GM18498 (cell line): ENCODE results near the gene PRKAG2.
"Not testable (repeated sequence)": the region's sequence is repeated elsewhere in the genome, so short reads cannot be mapped to it uniquely, and the experiment has no call there.

Experiments used
- ATAC-seq: cut with Tn5 transposase; IDR thresholded peaks from one replicate; pipeline ENCODE4 v1.9.1; 2021; ENCODE audit warnings: mild to moderate bottlenecking, moderate library complexity; ENCODE audit not compliant: unreplicated experiment

PRKAG2 gene

GRCh38 chr7:151806204-151806603, 70.7 kb downstream of the PRKAG2 start:
- no peak for ATAC-seq

- no peak for ATAC-seq
These were observed 71.7 kb downstream of the PRKAG2 start for GRCh38 chr7:151805191-151805590.

DNA sequence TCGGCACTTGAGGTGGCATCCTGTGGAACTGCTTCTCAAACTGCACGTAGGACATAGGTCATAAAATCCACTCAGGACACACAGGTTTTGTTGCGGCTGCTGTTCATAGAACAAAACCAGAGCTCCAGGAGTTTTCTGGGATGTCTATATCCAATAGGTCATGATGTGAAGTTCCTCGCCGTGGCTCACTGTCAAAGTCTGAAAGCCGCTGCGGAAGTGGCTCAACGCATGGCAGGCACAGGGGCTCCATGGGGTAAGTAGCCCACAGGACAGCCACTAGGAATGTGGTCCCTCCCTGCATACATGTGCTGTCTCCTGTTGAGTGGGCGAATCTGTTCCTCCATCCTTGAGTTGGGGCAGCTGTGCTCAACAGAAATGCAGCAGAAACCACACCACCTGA, 72.2 kb downstream of the PRKAG2 start:
- no peak for ATAC-seq

DNA sequence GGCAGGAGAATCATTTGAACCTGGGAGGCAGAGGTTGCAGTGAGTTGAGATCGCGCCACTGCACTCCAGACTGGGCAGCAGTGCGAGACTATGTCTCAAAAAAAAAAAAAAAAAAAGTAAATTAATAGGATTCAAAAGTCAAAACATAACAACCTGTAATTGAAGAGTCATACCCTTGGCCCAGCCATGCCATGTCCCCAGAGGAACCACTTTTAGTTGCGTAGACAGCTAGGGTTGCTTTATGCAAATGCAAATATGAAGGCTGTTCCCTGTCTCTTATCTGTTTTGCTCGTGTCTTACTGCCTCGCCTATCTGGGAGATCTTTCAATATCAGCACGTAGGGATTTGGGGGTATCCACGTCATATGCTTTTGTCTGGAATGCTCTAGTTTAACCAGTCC, 73.1 kb downstream of the PRKAG2 start:
- no peak for ATAC-seq

DNA sequence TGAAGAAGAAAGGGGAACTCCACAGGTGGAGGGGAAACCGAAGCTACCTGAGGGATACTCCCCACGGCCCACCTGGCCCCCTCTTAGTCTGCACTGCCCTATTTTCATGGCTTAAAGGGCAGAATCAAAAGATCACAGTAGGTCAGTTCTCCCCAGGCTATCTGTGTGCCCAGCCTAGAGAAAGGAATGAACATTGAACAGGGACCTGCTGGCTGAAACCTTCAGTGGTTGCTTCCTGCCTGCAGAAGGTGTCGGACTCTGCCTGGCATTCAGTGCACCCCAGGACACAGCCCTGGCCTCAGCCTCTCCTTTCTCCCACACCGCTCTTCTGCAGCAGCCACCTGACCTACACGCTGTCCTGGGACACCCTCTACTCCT, 74.5 kb downstream of the PRKAG2 start:
- no peak for ATAC-seq

DNA sequence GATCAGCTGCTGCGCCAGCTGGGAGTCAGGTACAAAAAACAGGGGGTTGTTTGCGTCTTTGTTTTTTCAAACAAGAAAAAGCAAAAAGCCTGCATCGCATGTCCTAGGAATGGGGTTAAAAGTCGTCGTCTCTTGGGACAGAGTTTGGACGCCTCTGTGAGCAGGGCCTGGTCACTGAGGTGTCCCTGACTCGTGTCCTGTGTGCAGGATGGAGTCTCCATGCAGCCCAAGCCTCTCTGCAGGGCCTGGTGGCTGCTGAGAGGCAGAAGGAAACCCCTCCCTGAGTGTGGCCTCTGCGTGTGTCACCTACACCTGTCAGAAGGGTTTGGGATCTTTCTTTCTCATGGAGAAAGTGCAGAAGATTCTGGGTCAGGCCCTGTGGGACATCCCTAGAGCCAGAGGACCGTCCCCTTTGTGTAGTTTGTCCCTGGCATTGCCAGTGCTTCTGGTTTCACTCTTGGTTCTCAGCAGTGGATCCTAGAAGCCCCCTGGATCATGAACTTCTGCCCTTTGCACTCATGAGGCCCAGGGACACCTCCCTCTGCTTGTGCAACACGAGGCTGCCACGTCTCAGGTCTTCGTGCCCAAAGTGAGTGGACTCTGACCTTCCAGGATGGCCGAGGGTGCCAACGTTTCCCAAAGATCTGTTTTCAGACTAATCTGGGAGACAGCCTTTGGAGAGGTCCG, 75.0 kb downstream of the PRKAG2 start:
- ATAC-seq, result no peak

DNA sequence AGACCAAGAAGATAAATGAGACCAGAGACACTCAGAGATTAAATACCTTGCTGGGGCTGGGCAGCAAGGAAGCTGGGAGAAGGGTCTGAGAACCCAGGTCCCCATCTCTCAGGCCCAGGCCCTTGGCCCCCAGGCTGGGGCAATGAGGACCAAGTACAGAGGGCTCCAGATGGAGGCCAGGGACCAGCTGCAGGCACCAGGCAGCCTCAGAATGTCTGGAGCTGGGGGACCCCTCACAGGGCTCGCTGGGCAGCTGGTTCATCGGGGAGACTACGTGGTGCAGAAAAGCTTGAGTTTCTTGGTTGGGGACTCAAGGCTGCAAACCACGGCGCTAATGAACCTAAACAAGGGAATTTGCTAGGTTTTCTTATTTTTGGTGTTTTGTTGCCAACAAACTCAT, 75.6 kb downstream of the PRKAG2 start:
- ATAC-seq, result no peak

DNA sequence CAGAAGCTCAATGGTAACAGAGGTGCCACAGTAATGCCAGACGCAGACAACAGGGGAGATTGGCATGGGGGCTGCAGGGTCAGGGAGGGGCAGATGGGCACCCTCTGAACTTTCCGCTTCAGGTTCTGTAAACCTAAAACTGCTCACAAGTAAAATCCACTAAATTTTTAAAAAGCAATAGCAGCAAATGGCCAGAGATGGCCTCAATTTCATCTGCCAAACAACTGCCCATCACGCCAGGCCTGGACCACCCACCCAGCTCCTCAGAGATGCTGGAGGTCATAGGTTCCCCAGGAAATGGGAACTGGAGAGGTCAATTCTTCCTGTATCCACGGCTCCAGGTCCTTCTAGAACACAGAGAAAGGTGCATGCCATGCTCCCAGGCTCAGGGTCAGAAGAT, 76.1 kb downstream of the PRKAG2 start:
- ATAC-seq, result no peak

- ATAC-seq, result no peak
These were observed 76.5 kb downstream of the PRKAG2 start for GRCh38 chr7:151800391-151800790.

GRCh38 chr7:151799506-151799905, 77.4 kb downstream of the PRKAG2 start:
- ATAC-seq, result no peak

- no peak for ATAC-seq
These were observed 78.0 kb downstream of the PRKAG2 start for GRCh38 chr7:151798851-151799448.

- ATAC-seq, result not testable (repeated sequence)
These were observed 79.1 kb downstream of the PRKAG2 start for GRCh38 chr7:151797667-151798307.

GRCh38 chr7:151796871-151797537, 79.9 kb downstream of the PRKAG2 start:
- ATAC-seq, result no peak

- no peak for ATAC-seq
These were observed 80.6 kb downstream of the PRKAG2 start for GRCh38 chr7:151796091-151796870.

DNA sequence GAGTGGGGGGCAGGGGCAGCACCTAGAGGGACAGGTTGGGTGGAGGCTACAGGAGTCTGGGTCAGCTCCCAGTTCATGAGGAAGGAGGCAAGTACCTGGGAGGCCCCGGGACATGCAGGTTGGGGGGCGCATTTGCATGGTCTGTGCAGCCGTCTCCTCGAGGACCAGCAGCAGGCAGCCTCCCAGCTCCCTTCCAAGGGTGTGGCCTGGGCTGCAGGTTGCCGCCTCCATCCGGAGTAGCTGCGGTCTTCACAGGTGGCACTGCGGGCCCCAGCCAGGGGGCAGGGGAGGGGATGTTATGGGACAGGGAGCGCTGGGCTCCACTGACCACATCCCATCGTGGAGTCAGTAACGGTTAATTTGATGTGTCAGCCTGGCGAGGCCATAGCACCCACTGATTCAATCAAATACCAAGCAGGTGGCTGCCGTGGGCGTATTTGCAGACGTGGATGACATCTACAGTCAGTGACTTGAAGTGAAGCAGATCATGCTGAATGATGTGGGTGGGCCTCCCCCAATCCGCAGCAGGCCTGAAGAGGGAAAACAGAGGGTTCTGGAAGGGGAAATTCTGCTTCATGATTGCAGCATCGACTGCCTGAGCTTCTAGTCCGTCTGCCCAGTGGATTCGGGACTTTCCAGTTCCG, 81.6 kb downstream of the PRKAG2 start:
- peak; percentile 63 for ATAC-seq

DNA sequence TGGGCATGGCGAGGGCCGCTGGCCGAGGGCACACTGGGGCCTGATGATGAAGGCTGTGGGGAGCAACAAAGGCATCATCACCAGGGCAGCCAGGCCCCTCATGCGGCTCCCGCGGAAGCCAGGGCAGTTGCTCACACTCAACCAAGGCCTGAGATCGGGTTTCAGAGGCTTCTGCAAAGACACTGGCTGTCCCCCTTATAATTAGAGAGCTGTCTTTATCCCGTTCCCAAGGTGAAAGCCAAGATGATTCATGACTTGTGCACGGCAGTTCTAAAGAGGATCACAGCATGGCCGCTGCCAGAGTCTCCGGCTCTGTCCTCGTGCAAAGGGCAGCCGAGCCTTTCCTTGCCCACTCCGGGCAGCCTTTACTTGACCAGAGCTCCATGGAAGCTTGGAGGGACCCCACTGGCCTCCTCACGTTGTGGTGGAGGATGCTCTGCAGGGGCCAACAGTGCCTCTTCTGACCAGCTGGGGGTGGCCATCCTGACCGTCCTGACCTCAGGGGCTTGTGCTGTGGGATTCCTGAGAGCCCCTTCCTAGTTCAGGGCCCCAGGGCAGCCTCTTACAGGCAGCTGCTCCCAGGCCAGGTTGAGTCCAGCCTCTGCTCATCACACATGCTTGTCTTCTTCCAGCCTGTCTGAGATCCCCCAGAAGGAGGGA, 82.3 kb downstream of the PRKAG2 start:
- ATAC-seq, result no peak

- no peak for ATAC-seq
These were observed 82.9 kb downstream of the PRKAG2 start for GRCh38 chr7:151793991-151794507.

DNA sequence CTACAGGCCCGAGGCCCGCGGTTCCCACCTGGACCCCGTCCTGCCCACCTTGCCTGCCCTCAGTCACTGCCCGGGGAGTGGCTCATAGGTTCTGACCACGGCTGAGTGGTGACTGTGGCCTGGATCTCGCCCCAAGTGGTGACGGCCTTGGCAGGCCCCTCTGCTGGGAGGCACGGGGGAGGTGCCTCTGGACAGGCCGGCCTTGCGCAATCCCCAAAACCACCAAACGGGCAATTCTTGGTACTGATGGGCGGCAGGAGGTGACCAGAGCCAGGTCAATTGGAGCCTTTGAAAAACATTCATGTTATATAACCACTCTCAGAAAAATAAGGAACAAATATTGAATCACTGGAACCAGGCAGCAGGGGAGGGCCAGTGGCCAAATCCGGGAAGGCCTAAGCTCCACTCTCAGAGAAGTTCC, 83.4 kb downstream of the PRKAG2 start:
- ATAC-seq, result no peak

GRCh38 chr7:151792636-151793035, 84.3 kb downstream of the PRKAG2 start:
- no peak for ATAC-seq

- ATAC-seq, result no peak
These were observed 84.8 kb downstream of the PRKAG2 start for GRCh38 chr7:151792086-151792485.
